HepG2 (cell line): ENCODE measurements around the gene TAF1B.

ENCODE experiments used
- CTCF ChIP-seq: sonication (generic); formaldehyde crosslinking; IDR thresholded peaks from 2 replicates; pipeline ENCODE4 v1.5.0; 2020; ENCODE audit warnings: mild to moderate bottlenecking, missing genetic modification reagents, moderate library complexity
- FOSL1 ChIP-seq: sonication (generic); formaldehyde crosslinking; IDR thresholded peaks from 2 replicates; pipeline ENCODE4 v1.9.0; 2021; ENCODE audit warnings: missing genetic modification reagents, borderline replicate concordance
- SP2 ChIP-seq: sonication (generic); formaldehyde crosslinking; IDR thresholded peaks from 2 replicates; pipeline ENCODE4 v1.5.1; 2020; ENCODE audit warnings: mild to moderate bottlenecking, missing genetic modification reagents
- ZFP37 ChIP-seq: sonication (generic); formaldehyde crosslinking; IDR thresholded peaks from 2 replicates; pipeline ENCODE4 v1.4.0; 2020; ENCODE audit warnings: missing genetic modification reagents, borderline replicate concordance
- ZNF280B ChIP-seq: sonication (generic); formaldehyde crosslinking; IDR thresholded peaks from 2 replicates; pipeline ENCODE4 v1.5.0; 2020; ENCODE audit warnings: missing genetic modification reagents, mild to moderate bottlenecking, borderline replicate concordance

GRCh38 chr2:9949239-9949991 is 106.1 kb downstream of the TAF1B start:
- no peak for TF ChIP-seq SP2
- no peak for TF ChIP-seq CTCF (CRISPR knock-in tag)
- TF ChIP-seq ZFP37 (CRISPR knock-in tag), result no peak
- no peak for TF ChIP-seq ZNF280B (CRISPR knock-in tag)
- no peak for TF ChIP-seq FOSL1 (CRISPR knock-in tag)
